ENCODE data around the gene NR2C2.

DNA sequence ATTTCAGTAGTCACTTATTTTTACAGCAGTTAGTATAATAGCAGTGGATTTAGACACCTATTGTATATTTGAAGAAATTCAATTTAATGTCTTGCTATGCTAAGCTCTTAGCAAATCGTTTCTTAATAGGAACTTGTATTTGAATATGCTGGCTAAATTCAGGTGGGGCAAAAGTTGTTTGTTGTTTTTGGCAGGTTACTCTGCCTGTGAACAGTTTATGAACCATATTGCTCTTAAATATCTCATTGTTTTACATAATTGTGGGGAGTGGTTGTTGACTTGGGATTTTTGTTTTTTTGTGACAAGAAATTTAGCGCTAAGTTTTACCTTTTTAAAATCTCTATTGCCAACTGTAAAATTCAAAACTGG is 43.4 kb downstream of the NR2C2 start:
- TF ChIP-seq REST (IDR thresholded peaks at IDR 0.05; ENCODE audit: insufficient read depth in 1 of 2, low read depth in 2 of 2, low read length in 2 of 2) (no peak), SIN3A (IDR thresholded peaks at IDR 0.05; ENCODE audit: borderline replicate concordance, insufficient read depth, low read length) (no peak)
